CD14-positive monocyte (primary cell): ENCODE measurements around the gene RAB1B. TPM values are rescaled to one million over a fixed set of nuclear protein-coding genes. Genes with fewer than 3 reads are reported as not detected.

ENCODE experiments used
- DNase-seq, 3 donors: peaks; one replicate each; pipeline ENCODE4 v3.0.0-alpha.2; 2011 to 2022
- H2AFZ ChIP-seq: 2 replicates; pipeline ENCODE4 v1.6.0; 2012; ENCODE audit warnings: mild to moderate bottlenecking, low read depth, low read length, inconsistent platforms; ENCODE audit not compliant: insufficient read depth, poor library complexity, severe bottlenecking
- H3K27ac ChIP-seq, 2 donors: 1 replicate in 1 of 2; 2 replicates in 1 of 2; pipeline ENCODE4 v1.5.1; 2012 to 2013; ENCODE audit warnings: low read length in 2 of 2, control low read depth in 1 of 2, inconsistent platforms in 1 of 2, low read depth in 1 of 2, mild to moderate bottlenecking in 1 of 2
- H3K27me3 ChIP-seq, 2 donors: one replicate each; pipeline versions ENCODE4 v1.6.0 to v1.6.1; 2011 to 2013; ENCODE audit warnings: low read length in 2 of 2; ENCODE audit not compliant: control insufficient read depth in 2 of 2, insufficient read depth in 2 of 2
- H3K36me3 ChIP-seq, 2 donors: replicated peaks in 1 of 2; 1 replicate in 1 of 2; 2 replicates in 1 of 2; pipeline versions ENCODE4 v1.5.1 to v1.6.1; 2012 to 2013; ENCODE audit warnings: low read length in 2 of 2, control low read depth in 1 of 2, inconsistent platforms in 1 of 2, mild to moderate bottlenecking in 1 of 2; ENCODE audit not compliant: insufficient read depth in 2 of 2, control insufficient read depth in 1 of 2
- H3K4me1 ChIP-seq, 2 donors: 1 replicate in 1 of 2; 2 replicates in 1 of 2; pipeline versions ENCODE4 v1.5.1 to v1.6.1; 2012 to 2013; ENCODE audit warnings: low read length in 2 of 2, control low read depth in 1 of 2, inconsistent platforms in 1 of 2, mild to moderate bottlenecking in 1 of 2, moderate library complexity in 1 of 2; ENCODE audit not compliant: insufficient read depth in 2 of 2, control insufficient read depth in 1 of 2
- H3K4me2 ChIP-seq: replicated peaks from 2 replicates; pipeline ENCODE3; 2012; ENCODE audit warnings: low read length, moderate library complexity, mild to moderate bottlenecking; ENCODE audit not compliant: poor library complexity, severe bottlenecking; ENCODE audit errors: extremely low read depth
- H3K4me3 ChIP-seq, 3 experiments: fragments of 200-600 bp in 1 of 3; sonication (generic) in 1 of 3; replicated peaks in 1 of 3; 1 replicate in 2 of 3; 2 replicates in 1 of 3; pipeline ENCODE4 v1.5.1; 2011 to 2013; ENCODE audit warnings: low read length in 3 of 3, mild to moderate bottlenecking in 3 of 3, control low read depth in 2 of 3, low read depth in 2 of 3, inconsistent platforms in 1 of 3, moderate library complexity in 1 of 3
- H3K79me2 ChIP-seq: 2 replicates; pipeline ENCODE4 v1.6.0; 2012; ENCODE audit warnings: mild to moderate bottlenecking, control low read depth, inconsistent platforms, low read length, moderate library complexity; ENCODE audit not compliant: insufficient read depth
- H3K9ac ChIP-seq: 2 replicates; pipeline ENCODE4 v1.6.0; 2017; ENCODE audit warnings: low read length, mild to moderate bottlenecking; ENCODE audit not compliant: insufficient read depth, poor library complexity, severe bottlenecking
- H3K9me3 ChIP-seq, 2 donors: replicated peaks in 1 of 2; 1 replicate in 1 of 2; 2 replicates in 1 of 2; pipeline versions ENCODE4 v1.5.1 to v1.6.1; 2012 to 2013; ENCODE audit warnings: low read length in 2 of 2, control low read depth in 1 of 2; ENCODE audit not compliant: control insufficient read depth in 1 of 2, insufficient read depth in 1 of 2
- H4K20me1 ChIP-seq: 2 replicates; pipeline ENCODE4 v1.6.0; 2012; ENCODE audit warnings: mild to moderate bottlenecking, low read length, control low read depth, moderate library complexity; ENCODE audit not compliant: insufficient read depth
- H3K27ac Mint-ChIP-seq, 7 donors: one replicate each; pipeline ENCODE4 v1.8.0; 2020; ENCODE audit warnings: mild to moderate bottlenecking in 7 of 7, mixed read lengths in 7 of 7, moderate library complexity in 6 of 7, inconsistent platforms in 2 of 7
- H3K27me3 Mint-ChIP-seq, 3 donors: one replicate each; pipeline ENCODE4 v1.8.0; 2021 to 2022; ENCODE audit warnings: low read depth in 3 of 3, mild to moderate bottlenecking in 3 of 3, mixed read lengths in 3 of 3, moderate library complexity in 3 of 3, inconsistent platforms in 1 of 3
- H3K36me3 Mint-ChIP-seq, 2 donors: one replicate each; pipeline ENCODE4 v1.8.0; 2020; ENCODE audit warnings: mixed read lengths in 2 of 2, inconsistent platforms in 1 of 2, mild to moderate bottlenecking in 1 of 2
- H3K4me1 Mint-ChIP-seq: one replicate; pipeline ENCODE4 v1.8.0; 2020; ENCODE audit warnings: mild to moderate bottlenecking, mixed read lengths
- H3K4me3 Mint-ChIP-seq, 2 donors: one replicate each; pipeline ENCODE4 v1.8.0; 2020; ENCODE audit warnings: mild to moderate bottlenecking in 2 of 2, mixed read lengths in 2 of 2, moderate library complexity in 1 of 2
- H3K9me3 Mint-ChIP-seq, 7 donors: one replicate each; pipeline ENCODE4 v1.8.0; 2020 to 2022; ENCODE audit warnings: mixed read lengths in 7 of 7, mild to moderate bottlenecking in 6 of 7, moderate library complexity in 6 of 7, inconsistent platforms in 2 of 7
- CTCF ChIP-seq: fragments of 200-600 bp; IDR thresholded peaks from one replicate; pipeline ENCODE4 v1.8.0; 2022; ENCODE audit warnings: antibody characterized with exemption, mild to moderate bottlenecking
- WGBS: methylation state at CpG from one replicate; pipeline ENCODE4 v1.1.5; 2013; ENCODE audit warnings: missing lambda C conversion rate; ENCODE audit not compliant: insufficient coverage; 5-methylcytosine and 5-hydroxymethylcytosine counted together
- intact Hi-C, 2 donors: fragments of 100-400 bp; cut with micrococcal nuclease; formaldehyde crosslinking; loops; one replicate each; pipeline versions ENCODE4 v1.15.0 to v1.15.1; 2023
- polyA plus RNA-seq, 3 donors: library from polyadenylated mRNA; depleted of rRNA in 1 of 3; unstranded in 2 of 3; stranded (reverse) in 1 of 3; fragments of 300-500 nt in 2 of 3; fragments of >200 nt in 1 of 3; fragmentation: Illumina TruSeq in 2 of 3; gene quantifications; 1 replicate in 2 of 3; 2 replicates in 1 of 3; pipeline ENCODE4 v1.2.3, GENCODE V29; 2012 to 2021

The RAB1B gene
- polyA plus RNA-seq, 3 donors: 17.9 to 90.5 (median 18.8) TPM

GRCh38 chr11:66240781-66241136 lies 27.7 kb upstream of the RAB1B start:
- H3K9ac ChIP-seq: no peak overlapping the region
- Mint-ChIP-seq H3K36me3 (peaks cover 72 to 79% of the 10 kb centered on the region in 2 donors), H3K4me3 (no peak overlapping the region), H3K4me1 (no peaks in the 10 kb centered on the region), H3K27ac (peak overlapping the region in 1 of 7 donors; percentile 68), H3K9me3 (no peaks in the 10 kb centered on the region), H3K27me3 (peaks cover 0 to 2% (median 0%) of the 10 kb centered on the region in 3 donors)
- H3K4me2 ChIP-seq: no peak overlapping the region
- no peak overlapping the region for H3K27ac ChIP-seq
- DNase-seq: no peak
- no peaks in the 10 kb centered on the region for H4K20me1 ChIP-seq
- no peaks in the 10 kb centered on the region for H3K4me1 ChIP-seq
- no peaks in the 10 kb centered on the region for H3K79me2 ChIP-seq
- no peak overlapping the region for H3K4me3 ChIP-seq
- peaks cover 63 to 89% of the 10 kb centered on the region in 2 donors for H3K36me3 ChIP-seq
- TF ChIP-seq CTCF: no peak
- H3K27me3 ChIP-seq: no peaks in the 10 kb centered on the region
- no peak overlapping the region for H2AFZ ChIP-seq
- 88% methylated on average over 6 of the region's 9 CpGs for WGBS
- intact Hi-C loops: no loop called here
- H3K9me3 ChIP-seq: no peaks in the 10 kb centered on the region

- H3K27ac Mint-ChIP-seq: no peak overlapping the region
- intact Hi-C loops: no loop called here
These were observed 26.2 kb upstream of the RAB1B start for GRCh38 chr11:66242095-66242765.

More at GRCh38 chr11:66242095-66242765, 26.2 kb upstream of the RAB1B start:
- no peak overlapping the region for H3K9ac ChIP-seq
- H3K4me2 ChIP-seq: no peak overlapping the region
- peaks cover 58 to 79% of the 10 kb centered on the region in 2 donors for H3K36me3 ChIP-seq
- TF ChIP-seq CTCF: no peak
- no peak overlapping the region for H2AFZ ChIP-seq
- no peaks in the 10 kb centered on the region for H3K9me3 ChIP-seq
- Mint-ChIP-seq H3K4me3 (no peak overlapping the region), H3K27me3 (peaks cover 0 to 2% (median 1%) of the 10 kb centered on the region in 3 donors), H3K4me1 (no peaks in the 10 kb centered on the region), H3K9me3 (no peaks in the 10 kb centered on the region), H3K36me3 (peaks cover 75 to 82% of the 10 kb centered on the region in 2 donors)
- WGBS: 90% methylated on average over 14 of the region's 14 CpGs
- H3K27ac ChIP-seq: no peak overlapping the region
- no peaks in the 10 kb centered on the region for H3K27me3 ChIP-seq
- DNase-seq: no peak
- H3K4me1 ChIP-seq: no peaks in the 10 kb centered on the region
- no peak overlapping the region for H3K4me3 ChIP-seq
- H3K79me2 ChIP-seq: no peaks in the 10 kb centered on the region
- H4K20me1 ChIP-seq: no peaks in the 10 kb centered on the region
